Uterus (tissue), 2 donors: ENCODE data around the gene LRRTM3.

Source experiments
- POLR2A ChIP-seq, 2 donors: fragments of 450-650 bp; IDR thresholded peaks; one replicate each; pipeline ENCODE4 v1.6.1; 2016; ENCODE audit warnings: antibody characterized with exemption in 2 of 2, mild to moderate bottlenecking in 1 of 2, moderate library complexity in 1 of 2
- TF ChIP-seq, protein P1 (sequence below), 4 experiments: fragments of 200-600 bp in 2 of 4; fragments of 450-650 bp in 2 of 4; sonication (generic) in 2 of 4; IDR thresholded peaks; one replicate each; pipeline ENCODE4 v1.5.1; 2016 to 2019; ENCODE audit warnings: antibody characterized with exemption in 4 of 4, mild to moderate bottlenecking in 2 of 4, moderate library complexity in 1 of 4

DNA sequence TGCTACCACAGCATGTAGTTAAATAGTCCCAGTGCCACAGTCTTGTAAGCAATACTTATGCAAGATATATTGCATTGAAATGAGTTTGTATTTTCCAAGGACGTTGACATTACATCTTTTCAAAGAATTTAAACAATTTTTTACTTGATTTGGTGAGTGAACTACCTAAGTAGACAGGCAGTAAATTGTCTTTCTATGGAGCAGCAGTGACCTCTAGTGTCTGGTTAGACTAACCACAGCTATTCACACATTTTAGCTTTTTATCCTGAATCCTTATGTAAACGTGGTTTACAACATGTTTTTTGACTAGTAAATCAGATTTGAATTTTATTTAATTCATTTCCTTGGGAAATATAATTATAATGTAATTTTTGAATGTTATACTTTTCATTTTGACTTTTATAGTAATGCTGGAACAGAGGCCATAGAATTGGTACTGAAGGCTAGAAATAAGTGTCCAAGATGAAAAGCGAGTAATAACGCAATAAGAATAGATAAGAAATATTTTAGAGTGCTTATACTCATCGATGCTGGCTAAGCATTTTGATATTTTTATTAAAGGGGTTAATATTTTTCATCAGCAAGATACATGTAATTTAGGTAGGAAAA, 5.6 kb downstream of the LRRTM3 start:
- TF ChIP-seq POLR2A (IDR thresholded peaks at IDR 0.05), result no peak
- TF ChIP-seq, protein P1, sequence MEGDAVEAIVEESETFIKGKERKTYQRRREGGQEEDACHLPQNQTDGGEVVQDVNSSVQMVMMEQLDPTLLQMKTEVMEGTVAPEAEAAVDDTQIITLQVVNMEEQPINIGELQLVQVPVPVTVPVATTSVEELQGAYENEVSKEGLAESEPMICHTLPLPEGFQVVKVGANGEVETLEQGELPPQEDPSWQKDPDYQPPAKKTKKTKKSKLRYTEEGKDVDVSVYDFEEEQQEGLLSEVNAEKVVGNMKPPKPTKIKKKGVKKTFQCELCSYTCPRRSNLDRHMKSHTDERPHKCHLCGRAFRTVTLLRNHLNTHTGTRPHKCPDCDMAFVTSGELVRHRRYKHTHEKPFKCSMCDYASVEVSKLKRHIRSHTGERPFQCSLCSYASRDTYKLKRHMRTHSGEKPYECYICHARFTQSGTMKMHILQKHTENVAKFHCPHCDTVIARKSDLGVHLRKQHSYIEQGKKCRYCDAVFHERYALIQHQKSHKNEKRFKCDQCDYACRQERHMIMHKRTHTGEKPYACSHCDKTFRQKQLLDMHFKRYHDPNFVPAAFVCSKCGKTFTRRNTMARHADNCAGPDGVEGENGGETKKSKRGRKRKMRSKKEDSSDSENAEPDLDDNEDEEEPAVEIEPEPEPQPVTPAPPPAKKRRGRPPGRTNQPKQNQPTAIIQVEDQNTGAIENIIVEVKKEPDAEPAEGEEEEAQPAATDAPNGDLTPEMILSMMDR (IDR thresholded peaks at IDR 0.05), result peak; percentile 45 to 63 (median 56)
